ENCODE measurements around the gene LNP1. TPM values are rescaled to one million over a fixed set of nuclear protein-coding genes. Genes with fewer than 3 reads are reported as not detected.

LNP1 gene
- total RNA-seq, 1 experiment from 2014 or later: 1.8 TPM

GRCh38 chr3:100384733-100385525, 16.4 kb upstream of the LNP1 start:
- Histone ChIP-seq H3K4me3 (ENCODE audit: low read depth in 2 of 2, low read length in 2 of 2) (no peak overlapping the region), H3K27me3 (ENCODE audit: control insufficient read depth, insufficient read depth, low read length) (no peaks in the 10 kb centered on the region), H3K27ac (ENCODE audit: low read length) (no peak overlapping the region), H3K4me1 (ENCODE audit: control insufficient read depth, insufficient read depth, low read length) (peaks cover 12% of the 10 kb centered on the region; the same call in 1 of the 2 replicates), H3K36me3 (ENCODE audit: control insufficient read depth, insufficient read depth, low read length) (peaks cover 55% of the 10 kb centered on the region), H3K9me3 (ENCODE audit: control insufficient read depth, insufficient read depth, low read depth, low read length) (no peaks in the 10 kb centered on the region)
- ChIA-PET CTCF (no interaction called here), POLR2A (interaction anchor here (0.5 kb wide), 1 partner anchor 20 kb away, joined by 9 read pairs; no protein-coding TSS in a partner anchor)
- ATAC-seq (no peak), DNase-seq (ENCODE audit: low read depth, low spot score) (no peak)
- no TSS peak for BruUV-seq (replicated peaks)
- in situ Hi-C loops (cut with HindIII; ENCODE audit: low pct_unique_long_range_greater_than_20kb, low sequenced_read_pairs) (no loop called here), intact Hi-C loops (cut with micrococcal nuclease; ENCODE audit: unreplicated experiment) (no loop called here)
- TF ChIP-seq POLR2AphosphoS5 (IDR thresholded peaks at IDR 0.05; ENCODE audit: low read depth, low read length) (no peak), REST (IDR thresholded peaks at IDR 0.05; ENCODE audit: insufficient read depth in 1 of 2, low read depth in 2 of 2, low read length in 1 of 2) (no peak), SIN3A (IDR thresholded peaks at IDR 0.05; ENCODE audit: borderline replicate concordance, insufficient read depth, low read depth, low read length) (no peak), TCF7L2 (IDR thresholded peaks at IDR 0.05; ENCODE audit: low read depth, low read length) (no peak)
- TF ChIP-seq, protein P1, sequence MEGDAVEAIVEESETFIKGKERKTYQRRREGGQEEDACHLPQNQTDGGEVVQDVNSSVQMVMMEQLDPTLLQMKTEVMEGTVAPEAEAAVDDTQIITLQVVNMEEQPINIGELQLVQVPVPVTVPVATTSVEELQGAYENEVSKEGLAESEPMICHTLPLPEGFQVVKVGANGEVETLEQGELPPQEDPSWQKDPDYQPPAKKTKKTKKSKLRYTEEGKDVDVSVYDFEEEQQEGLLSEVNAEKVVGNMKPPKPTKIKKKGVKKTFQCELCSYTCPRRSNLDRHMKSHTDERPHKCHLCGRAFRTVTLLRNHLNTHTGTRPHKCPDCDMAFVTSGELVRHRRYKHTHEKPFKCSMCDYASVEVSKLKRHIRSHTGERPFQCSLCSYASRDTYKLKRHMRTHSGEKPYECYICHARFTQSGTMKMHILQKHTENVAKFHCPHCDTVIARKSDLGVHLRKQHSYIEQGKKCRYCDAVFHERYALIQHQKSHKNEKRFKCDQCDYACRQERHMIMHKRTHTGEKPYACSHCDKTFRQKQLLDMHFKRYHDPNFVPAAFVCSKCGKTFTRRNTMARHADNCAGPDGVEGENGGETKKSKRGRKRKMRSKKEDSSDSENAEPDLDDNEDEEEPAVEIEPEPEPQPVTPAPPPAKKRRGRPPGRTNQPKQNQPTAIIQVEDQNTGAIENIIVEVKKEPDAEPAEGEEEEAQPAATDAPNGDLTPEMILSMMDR (IDR thresholded peaks at IDR 0.05): no peak

DNA sequence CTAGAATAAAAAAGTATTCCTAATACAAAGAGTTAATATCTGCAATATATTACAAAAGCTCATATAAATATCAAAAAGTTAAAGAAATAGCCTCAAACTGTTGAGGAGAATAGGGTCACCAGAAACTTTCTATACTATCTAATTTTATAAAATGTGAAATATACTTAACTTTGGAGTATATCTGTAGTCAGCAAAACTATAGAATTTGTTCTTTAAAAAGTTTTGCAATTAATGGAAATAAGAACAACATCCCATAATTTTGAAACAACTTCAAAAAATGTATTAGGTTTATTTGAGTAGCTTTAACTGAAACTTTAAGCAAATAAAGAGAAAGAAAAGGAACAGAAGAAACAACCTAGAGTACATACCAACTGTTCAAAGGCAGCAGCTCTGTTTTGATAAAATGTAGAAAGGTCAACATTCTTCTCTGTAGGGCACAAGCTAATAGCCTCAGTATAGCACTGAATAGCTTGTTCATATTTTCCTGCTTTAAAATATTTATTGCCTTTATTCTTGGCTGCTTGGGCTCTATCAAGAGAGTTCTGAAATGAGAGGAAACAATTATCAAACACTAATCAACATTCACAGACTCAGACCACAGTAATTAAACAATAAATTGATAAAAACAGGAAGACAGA, 14.8 kb upstream of the LNP1 start:
- ChIA-PET CTCF (interaction anchor here (0.6 kb wide), 1 partner anchor 354 kb away, joined by 3 read pairs; no protein-coding TSS in a partner anchor), POLR2A (interaction anchor here (0.6 to 1.1 kb wide), 3 partner anchors 11 to 130 kb away, joined by 3 to 5 read pairs (median 4); partner anchors contain the start of gene LNP1)
- intact Hi-C loops (cut with micrococcal nuclease; ENCODE audit: unreplicated experiment) (no loop called here), in situ Hi-C loops (cut with HindIII; ENCODE audit: low pct_unique_long_range_greater_than_20kb, low sequenced_read_pairs) (no loop called here)
- Histone ChIP-seq H3K4me1 (ENCODE audit: control insufficient read depth, insufficient read depth, low read length) (peaks cover 12% of the 10 kb centered on the region; the same call in 1 of the 2 replicates), H3K9me3 (ENCODE audit: control insufficient read depth, insufficient read depth, low read depth, low read length) (peaks cover 4% of the 10 kb centered on the region; the same call in 1 of the 2 replicates), H3K4me3 (ENCODE audit: low read depth in 2 of 2, low read length in 2 of 2) (no peak overlapping the region), H3K36me3 (ENCODE audit: control insufficient read depth, insufficient read depth, low read length) (peaks cover 41% of the 10 kb centered on the region), H3K27ac (ENCODE audit: low read length) (no peak overlapping the region), H3K27me3 (ENCODE audit: control insufficient read depth, insufficient read depth, low read length) (no peaks in the 10 kb centered on the region)
- TF ChIP-seq REST (IDR thresholded peaks at IDR 0.05; ENCODE audit: insufficient read depth in 1 of 2, low read depth in 2 of 2, low read length in 1 of 2) (no peak), TCF7L2 (IDR thresholded peaks at IDR 0.05; ENCODE audit: low read depth, low read length) (no peak), SIN3A (IDR thresholded peaks at IDR 0.05; ENCODE audit: borderline replicate concordance, insufficient read depth, low read depth, low read length) (no peak), POLR2AphosphoS5 (IDR thresholded peaks at IDR 0.05; ENCODE audit: low read depth, low read length) (no peak)
- TF ChIP-seq, protein P1 (IDR thresholded peaks at IDR 0.05): no peak
- DNase-seq (ENCODE audit: low read depth, low spot score) (no peak), ATAC-seq (no peak)
- no TSS peak for BruUV-seq (replicated peaks)
